Measurements from ENCODE around the gene DRD3.

DNA sequence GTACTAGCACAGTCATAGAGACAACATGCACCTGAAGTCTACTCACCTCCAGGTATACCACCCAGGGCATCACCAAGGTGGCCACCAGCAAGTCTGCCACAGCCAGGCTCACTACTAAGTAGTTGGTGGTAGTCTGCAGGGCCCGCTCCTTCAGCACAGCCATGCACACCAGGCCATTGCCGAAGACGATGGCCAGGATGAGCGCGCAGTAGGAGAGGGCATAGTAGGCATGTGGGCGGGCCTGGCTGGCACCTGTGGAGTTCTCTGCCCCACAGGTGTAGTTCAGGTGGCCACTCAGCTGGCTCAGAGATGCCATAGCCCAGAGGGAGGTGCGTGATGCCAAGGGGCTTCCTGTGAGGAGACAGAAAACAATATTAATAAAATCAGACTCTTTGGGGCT lies 7.2 kb downstream of the DRD3 start:
- TF ChIP-seq, protein P1, sequence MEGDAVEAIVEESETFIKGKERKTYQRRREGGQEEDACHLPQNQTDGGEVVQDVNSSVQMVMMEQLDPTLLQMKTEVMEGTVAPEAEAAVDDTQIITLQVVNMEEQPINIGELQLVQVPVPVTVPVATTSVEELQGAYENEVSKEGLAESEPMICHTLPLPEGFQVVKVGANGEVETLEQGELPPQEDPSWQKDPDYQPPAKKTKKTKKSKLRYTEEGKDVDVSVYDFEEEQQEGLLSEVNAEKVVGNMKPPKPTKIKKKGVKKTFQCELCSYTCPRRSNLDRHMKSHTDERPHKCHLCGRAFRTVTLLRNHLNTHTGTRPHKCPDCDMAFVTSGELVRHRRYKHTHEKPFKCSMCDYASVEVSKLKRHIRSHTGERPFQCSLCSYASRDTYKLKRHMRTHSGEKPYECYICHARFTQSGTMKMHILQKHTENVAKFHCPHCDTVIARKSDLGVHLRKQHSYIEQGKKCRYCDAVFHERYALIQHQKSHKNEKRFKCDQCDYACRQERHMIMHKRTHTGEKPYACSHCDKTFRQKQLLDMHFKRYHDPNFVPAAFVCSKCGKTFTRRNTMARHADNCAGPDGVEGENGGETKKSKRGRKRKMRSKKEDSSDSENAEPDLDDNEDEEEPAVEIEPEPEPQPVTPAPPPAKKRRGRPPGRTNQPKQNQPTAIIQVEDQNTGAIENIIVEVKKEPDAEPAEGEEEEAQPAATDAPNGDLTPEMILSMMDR (IDR thresholded peaks at IDR 0.05; ENCODE audit: insufficient read depth, low read depth, low read length): no peak
- no peak for TF ChIP-seq EZH2 (IDR thresholded peaks at IDR 0.05; ENCODE audit: insufficient read depth, low read length)

Data from astrocyte (in vitro differentiated cells and primary cell).